Activated CD8-positive, alpha-beta memory T cell treated with anti-CD3 and anti-CD28 coated beads for 36 hours (primary cell): ENCODE data around the gene PBX1. TPM values are rescaled to one million over a fixed set of nuclear protein-coding genes. Genes with fewer than 3 reads are reported as not detected.

Experiments
- CTCF ChIA-PET: fragments of 350-600 bp; sonication (Branson Sonifier 250); formaldehyde crosslinking; loops from one replicate; lab custom pipeline; 2021; ENCODE audit warnings: antibody characterized with exemption; lab: Charles Lee
- POLR2A ChIA-PET: fragments of 350-600 bp; sonication (Branson Sonifier 250); formaldehyde crosslinking; loops from one replicate; lab custom pipeline; 2021; ENCODE audit warnings: antibody characterized with exemption; lab: Charles Lee
- total RNA-seq, 2 experiments: library from RNA; stranded (reverse); gene quantifications; one replicate each; pipeline ENCODE4 v1.2.3, GENCODE V29; 2021

Gene PBX1
- total RNA-seq, 2 experiments from 2014 or later = not detected

DNA sequence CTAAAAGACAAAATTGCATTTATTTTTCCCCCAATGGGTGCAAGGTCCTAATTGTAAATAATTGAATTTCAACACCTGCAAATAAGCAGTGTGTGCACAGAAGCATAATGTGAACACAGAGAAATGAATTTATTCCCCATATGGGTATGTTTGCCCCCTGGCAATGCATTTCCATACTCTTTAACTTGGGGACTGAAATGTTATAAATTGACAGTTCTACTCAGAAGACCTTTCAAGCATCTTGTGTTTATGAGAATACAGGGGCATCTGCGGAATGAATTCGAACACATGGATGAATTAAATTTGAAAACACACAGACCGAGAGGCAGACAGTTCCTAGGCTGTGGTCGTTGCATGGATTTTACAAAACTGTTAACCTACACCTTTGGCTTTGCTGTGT is 3.5 kb downstream of the PBX1 start:
- CTCF ChIA-PET = no interaction called here
- POLR2A ChIA-PET = no interaction called here

DNA sequence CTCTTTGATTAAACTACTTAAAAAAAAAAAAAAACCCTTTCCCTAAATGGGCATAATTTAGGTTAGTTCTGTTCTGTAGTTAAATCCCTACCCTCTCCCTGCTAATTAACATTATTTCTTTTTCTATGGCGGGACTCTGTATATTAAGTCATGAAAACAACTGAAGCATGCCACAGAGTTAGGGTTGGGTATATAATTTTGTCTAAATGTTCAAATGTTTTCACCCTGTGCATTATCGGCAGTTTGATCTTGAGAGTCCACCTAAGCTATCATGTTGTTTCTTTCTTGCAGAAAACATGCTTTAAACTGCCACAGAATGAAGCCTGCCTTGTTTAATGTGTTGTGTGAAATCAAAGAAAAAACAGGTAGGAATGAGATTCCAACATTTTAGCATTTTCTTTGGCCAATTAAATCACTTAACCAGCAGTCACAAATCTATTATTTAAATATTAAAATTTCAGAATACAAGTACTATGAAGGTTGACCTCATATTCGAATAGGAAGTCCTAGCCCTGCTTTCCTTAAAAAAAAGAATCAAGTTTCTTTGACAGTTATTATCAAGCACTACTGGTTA is 4.0 kb downstream of the PBX1 start:
- CTCF ChIA-PET = no interaction called here
- POLR2A ChIA-PET = no interaction called here

DNA sequence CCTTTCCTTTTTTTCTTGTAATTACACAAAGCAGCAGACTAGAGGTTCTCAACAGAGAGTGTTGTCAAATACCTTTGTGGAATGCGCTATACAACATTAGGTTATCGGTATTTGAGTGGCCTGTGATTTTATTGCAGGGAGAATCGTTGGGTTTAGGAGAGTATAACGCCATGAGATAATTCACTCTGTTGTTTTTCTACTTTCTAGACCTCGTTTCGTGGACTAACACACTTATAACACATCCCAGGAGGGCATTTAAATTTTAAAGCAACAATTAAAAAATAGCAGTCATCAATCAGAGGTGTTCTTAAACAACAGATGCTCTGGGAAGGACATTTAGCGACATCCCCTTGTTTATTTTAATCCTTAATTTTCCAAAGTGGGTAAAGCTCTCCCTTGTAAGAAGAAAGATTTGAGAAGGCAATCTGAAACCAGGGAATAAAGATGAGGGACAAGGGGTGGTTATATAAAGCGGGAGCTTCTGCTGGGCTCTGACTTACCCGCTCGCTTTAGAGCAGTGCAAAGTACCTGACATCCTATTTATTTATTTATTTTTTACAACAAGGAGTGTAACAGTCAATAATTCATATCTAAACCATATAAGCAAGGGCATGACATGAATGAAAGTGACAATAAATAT is 4.9 kb downstream of the PBX1 start:
- ChIA-PET CTCF (no interaction called here), POLR2A (no interaction called here)

DNA sequence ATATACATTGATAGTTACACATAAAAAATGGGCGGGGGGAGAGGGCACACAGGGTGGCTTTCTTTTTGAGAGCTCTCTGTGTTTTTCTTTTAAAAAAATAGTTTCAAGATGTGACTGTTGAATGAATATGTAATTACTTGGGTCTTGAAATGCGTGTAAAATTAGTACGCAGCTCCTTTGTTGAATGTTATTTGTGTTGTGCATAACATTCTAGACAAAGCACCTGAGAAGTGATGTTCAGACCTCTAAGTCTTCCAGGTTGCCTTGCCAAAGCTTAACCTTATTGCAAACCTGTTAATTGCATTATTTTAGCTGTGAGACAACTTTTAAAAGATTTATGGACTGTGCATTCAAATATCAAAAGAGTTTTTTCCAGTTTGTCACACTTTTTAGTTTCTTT is 5.4 kb downstream of the PBX1 start:
- ChIA-PET POLR2A (no interaction called here), CTCF (no interaction called here)

DNA sequence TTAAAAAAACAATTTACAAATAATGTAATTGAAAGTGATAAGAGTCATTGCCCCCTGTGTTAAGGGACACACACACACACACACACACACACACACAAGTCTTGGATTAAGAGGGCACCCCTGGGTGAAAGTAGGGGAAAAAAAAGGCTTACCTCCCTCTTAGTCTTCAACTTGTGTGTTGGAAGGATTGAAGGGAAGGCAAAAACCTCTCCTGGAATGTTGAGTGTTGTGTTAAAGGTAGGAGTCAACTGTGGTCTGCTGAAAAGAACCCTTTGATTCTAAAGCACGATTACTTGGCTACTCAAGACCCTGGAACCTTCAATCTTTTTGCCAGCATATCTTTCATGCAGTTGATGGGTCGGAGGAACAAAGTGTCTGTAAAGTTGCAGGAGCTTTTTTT is 6.4 kb downstream of the PBX1 start:
- ChIA-PET POLR2A (no interaction called here), CTCF (no interaction called here)

DNA sequence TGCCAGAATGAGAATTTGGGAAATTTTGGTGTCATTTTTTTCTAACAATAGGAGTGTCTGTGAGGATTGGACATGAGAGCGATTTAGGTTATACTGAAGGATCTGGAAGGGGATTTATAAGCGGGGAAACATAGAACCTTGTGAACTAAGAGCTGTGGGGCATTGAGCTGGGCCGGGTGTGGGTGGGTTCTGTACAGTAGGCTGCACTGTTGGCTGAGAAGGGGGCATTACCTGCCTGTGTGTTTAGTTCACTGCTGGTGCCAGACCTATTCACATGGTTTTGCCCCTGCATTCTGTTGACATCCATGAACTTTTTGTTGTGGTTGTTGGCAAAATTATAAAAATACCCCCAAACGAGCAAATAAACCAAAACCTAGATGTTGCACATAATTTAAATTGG is 8.8 kb downstream of the PBX1 start:
- CTCF ChIA-PET = no interaction called here
- POLR2A ChIA-PET = no interaction called here

DNA sequence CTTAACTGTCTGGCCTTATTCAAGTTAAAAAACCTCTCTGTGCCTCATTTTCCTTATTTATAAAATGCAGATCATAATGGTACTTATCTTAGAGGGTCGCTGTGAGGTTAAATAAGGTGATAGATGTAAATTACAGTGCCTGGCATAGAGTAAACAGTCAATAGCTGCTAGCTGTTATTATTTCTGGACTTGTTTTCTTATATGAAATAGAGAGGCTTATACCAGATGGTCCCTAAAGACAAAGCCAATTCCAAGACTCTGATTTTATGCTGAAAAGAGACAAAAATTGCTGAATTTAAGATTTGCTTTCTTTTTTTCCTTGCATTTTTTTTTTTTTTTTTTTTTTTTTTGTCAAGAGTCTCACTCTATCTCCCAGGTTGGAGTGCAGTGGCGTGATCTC is 10.3 kb downstream of the PBX1 start:
- POLR2A ChIA-PET = no interaction called here
- CTCF ChIA-PET = no interaction called here

DNA sequence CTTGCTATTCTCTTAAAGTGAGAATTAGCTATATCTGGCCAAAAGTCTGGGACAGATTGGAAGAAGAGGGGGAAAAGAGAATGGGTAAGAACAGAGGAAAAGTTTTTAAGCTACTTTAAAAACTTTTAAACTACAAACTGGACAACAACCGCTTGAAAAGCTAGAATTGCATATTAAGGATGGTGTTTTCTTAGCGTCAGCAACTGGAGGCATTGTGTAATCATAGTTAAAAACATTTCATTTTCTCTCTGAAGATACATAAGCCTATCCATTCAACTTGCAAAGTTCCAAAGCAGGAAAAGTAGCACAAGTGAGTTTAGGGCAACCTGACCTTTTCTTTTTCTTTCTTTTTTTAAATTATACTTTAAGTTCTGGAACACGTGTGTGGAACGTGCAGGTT is 10.9 kb downstream of the PBX1 start:
- ChIA-PET POLR2A (no interaction called here), CTCF (interaction anchor here (0.6 kb wide), 1 partner anchor 22 kb away, joined by 3 read pairs; no protein-coding TSS in a partner anchor)

DNA sequence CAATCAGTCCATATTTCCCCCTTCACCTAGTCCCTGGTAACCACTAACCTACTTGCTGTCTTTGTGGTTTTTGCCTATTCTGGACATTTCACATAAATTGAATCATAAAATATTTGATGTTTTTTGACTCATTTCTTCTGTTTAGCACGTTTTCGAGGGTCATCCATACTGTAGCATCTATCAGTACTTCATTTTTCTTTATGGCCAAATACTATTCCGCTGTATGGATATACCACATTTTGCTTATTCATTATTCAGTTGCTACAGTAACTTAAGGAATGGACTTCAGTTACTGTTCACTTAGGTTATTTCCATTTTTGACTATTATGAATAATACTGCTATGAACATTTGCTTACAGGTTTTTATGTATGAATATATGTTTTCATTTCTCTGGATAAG is 12.3 kb downstream of the PBX1 start:
- ChIA-PET CTCF (no interaction called here), POLR2A (no interaction called here)

DNA sequence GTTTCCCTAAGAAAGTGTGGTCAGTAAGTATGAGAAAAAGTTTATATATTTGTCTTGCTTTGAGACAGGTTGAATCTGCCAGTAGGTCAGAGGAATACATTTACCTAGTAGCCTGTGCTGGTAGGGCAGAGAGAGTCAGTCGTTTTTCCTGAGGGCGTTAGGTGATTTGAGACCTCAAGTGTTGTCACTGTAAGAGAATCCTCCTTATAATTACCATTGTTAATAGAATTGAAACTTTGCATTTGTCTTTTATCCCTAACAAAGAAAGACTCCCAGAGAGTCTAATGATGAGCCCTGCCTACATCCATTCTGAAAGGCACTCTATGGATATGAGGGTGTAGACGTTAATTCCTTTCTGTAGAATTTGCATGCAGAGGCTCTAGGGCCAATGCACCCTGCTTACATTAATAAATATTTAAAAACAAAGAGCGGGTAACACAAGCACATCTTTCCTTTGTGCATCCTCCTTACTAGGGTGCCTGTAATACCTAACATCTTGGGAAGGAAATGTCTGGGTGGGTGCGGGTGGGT is 16.4 kb downstream of the PBX1 start:
- ChIA-PET POLR2A (no interaction called here), CTCF (no interaction called here)

DNA sequence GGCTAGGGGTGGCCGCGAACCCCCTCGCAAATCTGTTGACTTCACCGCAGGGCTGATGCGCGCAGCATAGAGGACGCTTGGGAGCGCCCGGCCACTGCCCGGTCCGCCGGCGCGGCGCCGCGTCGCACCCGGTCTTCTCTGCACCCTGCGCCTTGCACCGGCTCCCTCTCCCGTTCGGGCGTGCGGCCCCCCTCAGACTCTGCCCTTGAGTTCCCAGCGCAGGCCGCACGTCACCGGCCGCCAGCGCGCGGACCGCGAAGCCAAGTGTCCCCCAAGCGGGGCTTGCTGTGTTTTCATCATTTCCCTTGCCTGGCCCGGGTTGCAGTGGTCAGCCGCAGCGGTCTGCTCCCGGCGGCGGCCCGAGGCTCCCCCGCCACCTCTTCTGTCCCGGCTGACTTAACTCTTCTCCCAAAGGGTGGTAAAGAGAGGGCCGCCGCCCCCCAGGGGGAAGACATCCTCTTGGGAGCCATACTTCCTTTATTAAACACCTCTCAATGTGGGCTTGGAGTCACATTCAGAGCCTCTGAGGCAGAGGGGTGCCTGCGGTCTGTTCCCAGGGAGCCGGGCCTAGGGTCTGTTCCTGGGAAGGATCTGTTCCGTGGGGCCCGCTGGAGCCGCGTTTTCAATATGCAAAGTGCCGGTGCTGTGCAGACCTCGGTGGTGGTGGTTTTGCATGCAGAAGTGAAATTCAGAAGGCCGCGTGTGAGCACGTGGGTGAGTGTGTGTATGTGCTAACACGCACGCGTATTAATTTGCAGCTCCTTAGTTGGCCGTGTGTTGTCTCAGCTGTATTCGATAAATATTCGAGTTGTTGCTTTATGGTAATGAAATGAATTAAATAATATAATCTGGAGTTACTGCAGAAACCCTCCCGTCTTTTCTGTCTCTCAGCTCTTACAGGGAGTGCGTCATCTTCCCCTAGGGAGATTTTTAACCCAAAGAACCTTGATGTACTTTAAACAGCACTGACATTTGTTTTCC is 17.6 kb downstream of the PBX1 start:
- CTCF ChIA-PET = no interaction called here
- POLR2A ChIA-PET = no interaction called here

DNA sequence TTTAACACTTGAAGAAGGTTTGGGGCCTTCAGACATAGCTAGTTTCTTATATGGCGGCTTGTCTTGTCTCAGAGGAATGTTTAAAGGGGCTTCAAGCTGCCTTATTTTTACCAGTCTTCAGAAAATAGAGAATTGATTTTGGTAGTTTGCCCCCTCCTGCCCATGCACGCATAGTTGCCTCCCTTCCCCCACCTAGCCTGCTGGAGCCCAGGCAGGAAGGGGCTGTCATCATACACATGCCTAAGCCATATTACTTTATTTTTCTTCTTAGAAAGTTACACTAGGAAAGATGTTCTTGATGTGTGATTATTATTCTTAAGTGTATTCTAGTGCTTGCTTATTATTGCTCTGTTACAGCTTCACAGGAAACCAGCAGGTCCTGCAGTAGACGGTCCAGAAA is 18.3 kb downstream of the PBX1 start:
- ChIA-PET POLR2A (no interaction called here), CTCF (no interaction called here)

DNA sequence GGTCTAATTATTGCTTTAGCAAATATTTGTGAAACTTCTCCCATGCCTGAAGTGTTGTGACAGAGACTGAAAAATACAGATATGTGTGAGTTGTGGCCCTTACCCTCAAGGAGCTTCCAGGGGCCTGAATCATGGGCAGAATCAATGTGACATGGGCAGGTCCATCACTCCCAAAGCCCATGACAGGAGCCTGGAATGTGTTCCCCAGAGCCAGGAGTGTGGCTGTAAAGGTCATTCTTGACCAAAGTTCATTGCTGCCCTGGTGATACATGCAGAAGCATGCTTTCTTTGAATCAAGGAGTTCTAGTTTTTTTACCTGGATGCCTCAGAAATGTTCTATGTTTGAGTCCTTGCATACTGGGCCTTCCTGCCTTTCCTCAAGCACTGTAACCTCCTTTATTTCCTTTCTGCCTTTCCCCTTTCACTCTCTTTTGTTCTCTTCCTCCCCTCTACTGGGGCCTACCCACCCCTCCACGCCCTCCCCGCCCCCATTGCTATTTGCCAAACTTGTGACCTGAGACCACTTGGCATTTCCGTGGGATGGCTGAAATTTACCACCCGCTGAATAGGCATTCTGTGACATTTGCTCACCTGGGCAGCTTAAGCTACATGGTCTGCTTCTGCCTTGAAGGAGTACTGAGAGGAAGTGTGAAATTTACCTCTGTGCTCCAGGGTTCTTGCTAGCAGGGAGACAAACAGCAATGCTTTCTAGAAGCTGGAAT is 19.7 kb downstream of the PBX1 start:
- ChIA-PET CTCF (no interaction called here), POLR2A (no interaction called here)

DNA sequence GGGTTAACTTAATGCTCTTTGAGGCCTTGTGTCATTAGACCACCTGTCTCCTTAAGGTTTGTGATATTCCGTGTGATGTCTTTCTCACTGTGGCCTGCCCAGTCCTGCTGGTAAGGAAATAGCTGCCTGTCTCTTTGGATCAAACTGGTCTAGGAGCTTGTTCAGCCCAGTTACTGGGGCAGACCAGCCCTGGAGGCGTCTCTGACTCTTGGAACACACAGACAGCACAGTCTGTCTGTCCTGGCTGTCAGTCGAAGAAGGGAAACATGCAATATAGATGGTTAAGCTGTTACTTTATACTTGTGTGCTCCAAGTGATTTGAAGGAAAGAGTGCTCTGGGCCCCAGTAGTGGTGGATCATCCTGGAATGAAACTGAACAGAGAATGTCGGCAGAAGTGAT is 20.4 kb downstream of the PBX1 start:
- POLR2A ChIA-PET = no interaction called here
- CTCF ChIA-PET = no interaction called here

DNA sequence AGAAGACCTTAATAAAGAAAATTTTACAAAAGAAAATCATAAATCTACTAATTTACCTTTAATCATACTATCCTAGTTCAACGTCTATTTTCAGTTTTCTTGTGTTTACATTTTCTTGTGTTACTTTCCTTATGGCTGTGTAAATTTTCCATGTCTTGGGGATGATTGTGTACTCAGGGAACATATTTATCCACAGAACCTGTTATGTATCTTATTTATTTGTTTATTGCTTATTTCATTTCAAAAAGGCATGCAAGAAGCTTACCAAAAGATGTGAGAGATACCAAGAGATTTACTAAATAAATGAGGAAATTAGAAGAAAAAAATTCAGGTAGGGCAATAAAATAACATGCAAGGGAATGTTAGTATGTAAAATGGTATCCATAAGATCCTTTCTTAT is 22.8 kb downstream of the PBX1 start:
- ChIA-PET POLR2A (no interaction called here), CTCF (no interaction called here)

DNA sequence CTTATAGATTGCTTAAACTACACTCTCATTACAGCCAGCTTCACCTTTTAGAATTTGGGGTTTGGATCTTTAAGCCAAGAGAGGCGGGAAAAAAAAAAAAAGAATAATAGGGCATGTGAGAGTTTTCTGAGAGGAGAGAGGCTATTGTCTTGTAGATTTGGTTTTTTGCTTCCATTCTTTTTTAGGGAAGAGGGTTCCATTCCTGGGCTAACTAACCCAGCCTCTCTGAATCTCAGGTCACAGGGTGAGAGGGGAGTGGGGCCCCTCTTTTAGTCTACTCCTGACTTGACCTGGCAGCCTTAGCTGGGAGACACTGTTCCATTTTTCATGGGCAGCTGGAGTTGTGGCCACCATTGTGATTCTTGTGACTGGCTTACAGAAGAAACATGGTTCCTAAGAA is 24.2 kb downstream of the PBX1 start:
- ChIA-PET POLR2A (no interaction called here), CTCF (no interaction called here)

DNA sequence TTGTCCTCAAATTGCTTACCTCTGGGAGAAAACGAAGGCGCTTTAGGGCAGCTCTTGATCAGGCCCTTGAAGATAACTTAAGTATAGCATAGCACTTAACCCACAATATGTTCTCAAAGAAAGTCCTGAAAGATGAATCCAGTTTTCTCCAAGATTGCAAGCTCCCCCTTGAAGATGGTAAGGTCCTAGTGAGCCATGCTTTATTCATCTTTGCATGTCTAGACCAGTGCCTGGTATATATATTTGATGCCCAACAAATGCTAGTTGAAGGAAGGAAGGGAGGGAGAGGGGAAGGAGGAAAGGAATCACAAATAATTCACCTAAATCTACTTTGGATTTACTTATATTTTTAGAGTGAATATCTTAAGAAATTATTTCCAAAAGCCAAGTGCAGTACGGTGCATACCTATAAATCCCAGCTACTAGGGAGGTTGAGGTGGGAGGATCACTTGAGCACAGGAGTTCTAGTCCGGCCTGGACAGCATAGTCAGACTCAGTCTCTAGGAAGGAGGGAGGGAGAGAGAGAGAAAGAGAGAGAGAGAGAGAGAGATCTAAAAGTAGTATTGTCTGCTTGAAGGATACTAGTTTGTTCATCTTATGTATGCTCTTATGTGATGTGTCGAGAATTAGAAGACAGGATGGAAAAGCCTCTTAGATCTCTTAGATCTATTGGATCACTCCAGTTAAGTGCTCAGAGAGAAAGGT is 25.0 kb downstream of the PBX1 start:
- ChIA-PET POLR2A (no interaction called here), CTCF (no interaction called here)

DNA sequence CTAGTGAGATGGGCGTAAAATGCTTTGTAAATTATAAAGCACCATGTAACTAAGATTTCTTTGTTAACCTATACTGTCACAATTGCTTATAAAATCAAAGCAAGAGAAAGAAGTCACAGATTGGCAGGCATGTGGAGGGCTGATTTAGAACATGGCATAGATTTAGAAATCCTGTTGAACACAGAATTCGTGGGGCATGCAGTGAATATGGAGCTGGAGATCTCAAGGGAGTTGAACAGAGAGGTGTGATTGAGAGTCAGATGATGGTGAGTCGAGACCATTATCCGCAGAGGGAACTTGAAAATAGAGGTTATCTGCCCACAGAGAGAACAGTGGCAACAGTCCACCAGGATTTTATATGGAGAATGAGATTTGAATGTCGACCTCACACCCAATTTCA is 27.6 kb downstream of the PBX1 start:
- CTCF ChIA-PET = no interaction called here
- POLR2A ChIA-PET = no interaction called here
